Measurements from ENCODE around the gene VWA3B. TPM values are rescaled to one million over a fixed set of nuclear protein-coding genes. Genes with fewer than 3 reads are reported as not detected.
"Not testable (repeated sequence)": the region's sequence is repeated elsewhere in the genome, so short reads cannot be mapped to it uniquely, and the experiment has no call there.

Gene VWA3B
- polyA plus RNA-seq, 3 donors, result not detected

GRCh38 chr2:98315957-98316356 lies 229.0 kb downstream of the VWA3B start:
- no peak for DNase-seq
- WGBS (ENCODE audit: insufficient coverage), result no CpG with 5 or more reads among the region's 2 CpGs

DNA sequence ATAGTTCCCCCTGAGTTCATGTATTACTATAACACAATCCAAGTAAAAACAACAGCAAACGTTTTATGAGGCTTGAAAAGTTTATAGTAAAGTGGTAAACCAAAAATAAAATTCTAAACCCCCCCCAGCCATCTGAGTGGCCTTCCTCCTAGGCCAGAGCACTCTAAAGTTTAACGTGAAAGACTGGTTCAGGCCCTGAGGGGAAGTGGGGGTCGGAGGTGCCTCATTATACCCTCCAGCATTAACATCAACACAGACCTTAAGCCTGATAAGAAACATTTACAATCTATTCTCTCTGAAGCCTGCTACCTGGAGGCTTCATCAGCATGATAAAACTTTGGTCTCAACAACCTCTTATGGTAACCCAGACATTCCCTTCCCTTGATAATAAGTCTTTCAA lies 230.2 kb downstream of the VWA3B start:
- peaks cover 23 to 25% of the 10 kb centered on the region in 2 donors for H3K9me3 ChIP-seq (replicated peaks in 1 of 2; ENCODE audit: control insufficient read depth in 1 of 2, insufficient read depth in 1 of 2, low read length in 2 of 2)
- H3K4me1 ChIP-seq (ENCODE audit: control insufficient read depth in 1 of 2, insufficient read depth in 2 of 2, low read length in 2 of 2), result no peaks in the 10 kb centered on the region
- H3K27me3 Mint-ChIP-seq (ENCODE audit: low read depth in 3 of 3), result peaks cover 2 to 15% (median 13%) of the 10 kb centered on the region in 3 donors
- H3K79me2 ChIP-seq (ENCODE audit: insufficient read depth, low read length), result no peaks in the 10 kb centered on the region
- H3K27me3 ChIP-seq (ENCODE audit: control insufficient read depth in 2 of 2, insufficient read depth in 2 of 2, low read length in 2 of 2), result peaks cover 0 to 4% of the 10 kb centered on the region in 2 donors
- no peak overlapping the region for H3K4me2 ChIP-seq (replicated peaks; ENCODE audit: extremely low read depth, low read length, poor library complexity, severe bottlenecking)
- H4K20me1 ChIP-seq (ENCODE audit: insufficient read depth, low read length), result no peaks in the 10 kb centered on the region
- no peaks in the 10 kb centered on the region for H3K36me3 Mint-ChIP-seq
- H3K27ac ChIP-seq (ENCODE audit: low read depth in 1 of 2, low read length in 2 of 2), result no peak overlapping the region
- intact Hi-C loops (cut with micrococcal nuclease), result no loop called here
- H3K4me3 ChIP-seq (replicated peaks in 1 of 3; ENCODE audit: low read depth in 2 of 3, low read length in 3 of 3), result no peak overlapping the region
- H3K4me1 Mint-ChIP-seq, result no peaks in the 10 kb centered on the region
- H3K9ac ChIP-seq (ENCODE audit: insufficient read depth, low read length, poor library complexity, severe bottlenecking), result no peak overlapping the region
- DNase-seq, result no peak
- peaks cover 9 to 39% (median 33%) of the 10 kb centered on the region in 7 donors for H3K9me3 Mint-ChIP-seq
- H2AFZ ChIP-seq (ENCODE audit: insufficient read depth, low read depth, low read length, poor library complexity, severe bottlenecking), result no peak overlapping the region
- H3K36me3 ChIP-seq (replicated peaks in 1 of 2; ENCODE audit: control insufficient read depth in 1 of 2, insufficient read depth in 2 of 2, low read length in 2 of 2), result no peaks in the 10 kb centered on the region
- WGBS (ENCODE audit: insufficient coverage), result no CpG with 5 or more reads among the region's 3 CpGs
- no peak overlapping the region for H3K27ac Mint-ChIP-seq
- TF ChIP-seq CTCF (IDR thresholded peaks at IDR 0.05), result no peak
- H3K4me3 Mint-ChIP-seq, result no peak overlapping the region

More at GRCh38 chr2:98315957-98316356, 229.0 kb downstream of the VWA3B start:
- H3K4me1 ChIP-seq (ENCODE audit: control insufficient read depth in 1 of 2, insufficient read depth in 2 of 2, low read length in 2 of 2), result no peaks in the 10 kb centered on the region
- H3K4me2 ChIP-seq (replicated peaks; ENCODE audit: extremely low read depth, low read length, poor library complexity, severe bottlenecking), result no peak overlapping the region
- H4K20me1 ChIP-seq (ENCODE audit: insufficient read depth, low read length), result no peaks in the 10 kb centered on the region
- no peaks in the 10 kb centered on the region for H3K36me3 ChIP-seq (replicated peaks in 1 of 2; ENCODE audit: control insufficient read depth in 1 of 2, insufficient read depth in 2 of 2, low read length in 2 of 2)
- H2AFZ ChIP-seq (ENCODE audit: insufficient read depth, low read depth, low read length, poor library complexity, severe bottlenecking), result no peak overlapping the region
- peaks cover 13 to 16% of the 10 kb centered on the region in 2 donors for H3K9me3 ChIP-seq (replicated peaks in 1 of 2; ENCODE audit: control insufficient read depth in 1 of 2, insufficient read depth in 1 of 2, low read length in 2 of 2)
- Mint-ChIP-seq H3K4me1 (no peaks in the 10 kb centered on the region), H3K36me3 (no peaks in the 10 kb centered on the region), H3K9me3 (peaks cover 9 to 26% (median 21%) of the 10 kb centered on the region in 7 donors), H3K4me3 (no peak overlapping the region), H3K27ac (no peak overlapping the region), H3K27me3 (ENCODE audit: low read depth in 3 of 3) (peaks cover 4 to 20% (median 20%) of the 10 kb centered on the region in 3 donors)
- H3K27ac ChIP-seq (ENCODE audit: low read depth in 1 of 2, low read length in 2 of 2), result no peak overlapping the region
- H3K9ac ChIP-seq (ENCODE audit: insufficient read depth, low read length, poor library complexity, severe bottlenecking), result no peak overlapping the region
- peaks cover 0 to 10% of the 10 kb centered on the region in 2 donors for H3K27me3 ChIP-seq (ENCODE audit: control insufficient read depth in 2 of 2, insufficient read depth in 2 of 2, low read length in 2 of 2)
- no peak for TF ChIP-seq CTCF (IDR thresholded peaks at IDR 0.05)
- intact Hi-C loops (cut with micrococcal nuclease), result no loop called here
- H3K79me2 ChIP-seq (ENCODE audit: insufficient read depth, low read length), result no peaks in the 10 kb centered on the region
- no peak overlapping the region for H3K4me3 ChIP-seq (replicated peaks in 1 of 3; ENCODE audit: low read depth in 2 of 3, low read length in 3 of 3)

DNA sequence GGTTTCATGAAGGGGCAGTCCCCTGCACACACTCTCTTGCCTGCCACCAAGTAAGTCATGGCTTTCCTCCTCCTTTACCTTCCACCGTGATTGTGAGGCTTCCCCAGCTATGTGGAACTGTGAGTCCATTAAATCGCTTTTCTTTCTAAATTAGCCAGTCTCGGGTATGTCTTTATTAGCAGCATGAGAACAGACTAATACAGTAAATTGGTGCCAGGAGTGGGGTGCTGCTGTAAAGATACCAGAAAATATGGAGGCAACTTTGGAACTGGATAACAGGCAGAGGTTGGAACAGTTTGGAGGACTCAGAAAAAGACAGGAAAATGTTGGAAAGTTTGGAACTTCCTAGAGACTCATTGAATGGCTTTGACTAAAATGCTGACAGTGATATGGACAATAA lies 233.2 kb downstream of the VWA3B start:
- H3K4me2 ChIP-seq (replicated peaks; ENCODE audit: extremely low read depth, low read length, poor library complexity, severe bottlenecking); intact Hi-C loops (cut with micrococcal nuclease); DNase-seq; H3K4me3 Mint-ChIP-seq; H3K36me3 ChIP-seq (replicated peaks in 1 of 2; ENCODE audit: control insufficient read depth in 1 of 2, insufficient read depth in 2 of 2, low read length in 2 of 2); H3K79me2 ChIP-seq (ENCODE audit: insufficient read depth, low read length); H2AFZ ChIP-seq (ENCODE audit: insufficient read depth, low read depth, low read length, poor library complexity, severe bottlenecking); H3K9ac ChIP-seq (ENCODE audit: insufficient read depth, low read length, poor library complexity, severe bottlenecking); H3K27ac Mint-ChIP-seq; H3K27ac ChIP-seq (ENCODE audit: low read depth in 1 of 2, low read length in 2 of 2); H3K36me3 Mint-ChIP-seq; H3K27me3 Mint-ChIP-seq (ENCODE audit: low read depth in 3 of 3); H4K20me1 ChIP-seq (ENCODE audit: insufficient read depth, low read length); H3K4me1 ChIP-seq (ENCODE audit: control insufficient read depth in 1 of 2, insufficient read depth in 2 of 2, low read length in 2 of 2); H3K27me3 ChIP-seq (ENCODE audit: control insufficient read depth in 2 of 2, insufficient read depth in 2 of 2, low read length in 2 of 2); H3K4me1 Mint-ChIP-seq; H3K4me3 ChIP-seq (replicated peaks in 1 of 3; ENCODE audit: low read depth in 2 of 3, low read length in 3 of 3): not testable (repeated sequence)
- H3K9me3 ChIP-seq (replicated peaks in 1 of 2; ENCODE audit: control insufficient read depth in 1 of 2, insufficient read depth in 1 of 2, low read length in 2 of 2), result peaks cover 23 to 30% of the 10 kb centered on the region in 2 donors
- WGBS (ENCODE audit: insufficient coverage), result no CpG with 5 or more reads among the region's 3 CpGs
- H3K9me3 Mint-ChIP-seq, result peaks cover 17 to 53% (median 43%) of the 10 kb centered on the region in 7 donors

All from CD14-positive monocyte (primary cell).